ENCODE results near the gene ELL2.

ELL2 gene

DNA sequence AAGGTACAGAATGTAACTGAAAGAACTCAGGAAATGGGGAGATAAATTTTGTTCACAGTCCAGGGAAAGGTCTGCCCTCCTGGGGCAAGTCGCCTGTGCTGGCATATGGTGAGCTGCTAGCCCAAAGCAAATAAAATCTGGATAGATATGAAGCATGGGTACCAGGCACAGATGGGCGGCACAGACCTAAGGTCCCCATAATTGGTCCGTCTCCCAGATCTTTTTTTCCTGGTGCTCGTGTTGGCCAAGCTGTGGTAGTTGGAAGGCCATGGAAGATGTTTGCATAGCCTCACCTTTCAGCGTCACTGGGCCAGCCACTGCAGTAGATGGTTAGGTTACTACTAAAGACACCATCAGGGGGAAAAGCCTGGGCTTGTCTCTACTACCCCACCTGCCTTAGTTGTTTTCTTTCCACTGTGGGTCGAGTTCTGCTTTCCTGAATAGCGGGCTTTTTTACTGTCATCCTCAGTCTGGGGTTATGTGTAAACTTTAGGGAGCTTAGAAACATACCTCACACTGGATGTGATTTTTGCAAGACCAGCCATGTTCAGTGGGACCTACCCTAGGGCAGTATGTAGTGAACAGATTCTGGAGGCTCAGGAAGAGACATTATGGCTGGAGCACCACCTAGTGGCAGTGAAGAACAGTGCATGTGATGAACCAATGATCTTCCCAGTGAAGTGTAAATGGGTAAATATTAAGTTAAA is 114.9 kb downstream of the ELL2 start:
- Histone ChIP-seq H3K79me2 (ENCODE audit: control insufficient read depth, insufficient read depth, low read length) (no peaks in the 10 kb centered on the region), H3K27ac (ENCODE audit: low read depth, low read length) (no peak overlapping the region), H3K36me3 (ENCODE audit: control insufficient read depth, insufficient read depth, low read length) (no peaks in the 10 kb centered on the region), H3K4me1 (ENCODE audit: control insufficient read depth, low read depth, low read length) (no peaks in the 10 kb centered on the region), H2BK5ac (ENCODE audit: low read length) (no peak overlapping the region), H3K23ac (ENCODE audit: low read length) (no peak overlapping the region), H3K4me3 (ENCODE audit: low read length) (no peak overlapping the region), H3K79me1 (ENCODE audit: low read length) (no peaks in the 10 kb centered on the region), H2BK120ac (ENCODE audit: low read depth, low read length) (no peak overlapping the region), H3K4ac (ENCODE audit: low read depth, low read length) (no peak overlapping the region), H4K5ac (ENCODE audit: low read length) (no peak overlapping the region), H3K18ac (ENCODE audit: low read length) (no peak overlapping the region), H3K9ac (ENCODE audit: low read length) (no peak overlapping the region), H2AK5ac (ENCODE audit: low read length) (no peak overlapping the region), H2BK15ac (replicated peaks; ENCODE audit: low read depth) (no peak overlapping the region), H3K27me3 (ENCODE audit: insufficient read depth, low read length, poor library complexity) (no peaks in the 10 kb centered on the region), H3K4me2 (ENCODE audit: low read length) (no peak overlapping the region), H4K8ac (ENCODE audit: low read depth, low read length) (no peak overlapping the region), H3K56ac (ENCODE audit: low read length) (no peak overlapping the region)
- DNase-seq = peak; percentile 76
- WGBS (ENCODE audit: extremely low coverage, insufficient coverage, low lambda C conversion rate) = no CpG with 5 or more reads among the region's 7 CpGs

DNA sequence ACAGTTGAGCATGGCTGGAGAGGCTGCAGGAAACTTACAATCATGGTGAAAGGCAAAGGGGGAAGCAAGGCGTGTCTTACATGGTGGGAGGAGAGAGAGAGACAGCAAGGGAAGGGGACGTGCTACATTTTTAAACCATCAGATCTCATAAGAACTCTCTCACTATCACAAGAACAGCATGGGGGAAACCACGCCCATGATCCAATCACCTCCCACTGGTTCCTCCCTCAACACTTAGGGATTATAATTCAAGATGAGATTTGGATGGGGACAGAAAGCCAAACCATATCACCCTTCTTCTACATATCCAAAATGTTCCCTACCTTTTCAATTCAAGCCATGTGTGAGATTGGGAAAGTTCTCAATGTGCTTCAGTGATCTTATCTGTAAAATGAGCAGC is 116.3 kb downstream of the ELL2 start:
- H4K8ac ChIP-seq (ENCODE audit: low read depth, low read length) = no peak overlapping the region
- H2AK5ac ChIP-seq (ENCODE audit: low read length) = no peak overlapping the region
- no peak overlapping the region for H3K4me2 ChIP-seq (ENCODE audit: low read length)
- H3K4me3 ChIP-seq (ENCODE audit: low read length) = no peak overlapping the region
- H3K36me3 ChIP-seq (ENCODE audit: control insufficient read depth, insufficient read depth, low read length) = no peaks in the 10 kb centered on the region
- no peak overlapping the region for H3K56ac ChIP-seq (ENCODE audit: low read length)
- H3K79me1 ChIP-seq (ENCODE audit: low read length) = no peaks in the 10 kb centered on the region
- no peak overlapping the region for H2BK15ac ChIP-seq (replicated peaks; ENCODE audit: low read depth)
- no peak overlapping the region for H3K9ac ChIP-seq (ENCODE audit: low read length)
- H2BK5ac ChIP-seq (ENCODE audit: low read length) = no peak overlapping the region
- no peak overlapping the region for H4K5ac ChIP-seq (ENCODE audit: low read length)
- H3K18ac ChIP-seq (ENCODE audit: low read length) = no peak overlapping the region
- H3K79me2 ChIP-seq (ENCODE audit: control insufficient read depth, insufficient read depth, low read length) = no peaks in the 10 kb centered on the region
- no CpG with 5 or more reads among the region's 3 CpGs for WGBS (ENCODE audit: extremely low coverage, insufficient coverage, low lambda C conversion rate)
- no peak overlapping the region for H3K23ac ChIP-seq (ENCODE audit: low read length)
- no peak overlapping the region for H2BK120ac ChIP-seq (ENCODE audit: low read depth, low read length)
- no peaks in the 10 kb centered on the region for H3K4me1 ChIP-seq (ENCODE audit: control insufficient read depth, low read depth, low read length)
- no peak overlapping the region for H3K4ac ChIP-seq (ENCODE audit: low read depth, low read length)
- peak; percentile 74 for DNase-seq
- no peak overlapping the region for H3K27ac ChIP-seq (ENCODE audit: low read depth, low read length)
- H3K27me3 ChIP-seq (ENCODE audit: insufficient read depth, low read length, poor library complexity) = no peaks in the 10 kb centered on the region

DNA sequence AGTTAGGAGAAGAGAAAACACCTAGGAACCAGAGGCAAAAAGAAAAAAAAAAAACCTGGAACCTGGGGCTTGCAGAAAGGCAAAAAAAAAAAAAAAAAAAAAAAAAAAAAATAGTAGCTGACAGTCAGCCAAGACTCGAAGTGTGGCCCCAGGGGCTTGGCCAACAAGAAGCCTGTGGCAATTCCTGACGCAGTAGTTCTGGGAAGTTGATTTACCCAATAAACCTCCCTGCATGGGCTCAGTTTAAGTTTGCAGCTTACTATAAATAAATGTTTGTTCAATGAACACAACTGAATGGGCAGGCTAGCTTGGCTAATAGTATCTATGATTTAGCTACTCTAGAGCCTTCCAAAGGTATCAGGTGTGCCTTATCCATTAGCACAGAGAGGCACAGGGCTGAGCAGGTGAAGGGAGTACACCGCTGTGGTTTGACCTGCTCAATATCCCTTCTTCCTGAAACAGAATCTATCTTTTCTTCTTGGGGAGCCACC is 117.9 kb downstream of the ELL2 start:
- Histone ChIP-seq H2BK5ac (ENCODE audit: low read length) (no peak overlapping the region), H3K27me3 (ENCODE audit: insufficient read depth, low read length, poor library complexity) (no peaks in the 10 kb centered on the region), H2AK5ac (ENCODE audit: low read length) (no peak overlapping the region), H3K18ac (ENCODE audit: low read length) (no peak overlapping the region), H2BK15ac (replicated peaks; ENCODE audit: low read depth) (no peak overlapping the region), H4K8ac (ENCODE audit: low read depth, low read length) (no peak overlapping the region), H3K27ac (ENCODE audit: low read depth, low read length) (no peak overlapping the region), H3K79me1 (ENCODE audit: low read length) (no peaks in the 10 kb centered on the region), H3K4me2 (ENCODE audit: low read length) (no peak overlapping the region), H3K9ac (ENCODE audit: low read length) (no peak overlapping the region), H3K4me3 (ENCODE audit: low read length) (no peak overlapping the region), H3K4me1 (ENCODE audit: control insufficient read depth, low read depth, low read length) (no peaks in the 10 kb centered on the region), H2BK120ac (ENCODE audit: low read depth, low read length) (no peak overlapping the region), H3K36me3 (ENCODE audit: control insufficient read depth, insufficient read depth, low read length) (no peaks in the 10 kb centered on the region), H3K4ac (ENCODE audit: low read depth, low read length) (no peak overlapping the region), H3K79me2 (ENCODE audit: control insufficient read depth, insufficient read depth, low read length) (no peaks in the 10 kb centered on the region), H3K23ac (ENCODE audit: low read length) (no peak overlapping the region), H4K5ac (ENCODE audit: low read length) (no peak overlapping the region), H3K56ac (ENCODE audit: low read length) (no peak overlapping the region)
- no peak for DNase-seq
- WGBS (ENCODE audit: extremely low coverage, insufficient coverage, low lambda C conversion rate) = no CpG with 5 or more reads among the region's 3 CpGs

DNA sequence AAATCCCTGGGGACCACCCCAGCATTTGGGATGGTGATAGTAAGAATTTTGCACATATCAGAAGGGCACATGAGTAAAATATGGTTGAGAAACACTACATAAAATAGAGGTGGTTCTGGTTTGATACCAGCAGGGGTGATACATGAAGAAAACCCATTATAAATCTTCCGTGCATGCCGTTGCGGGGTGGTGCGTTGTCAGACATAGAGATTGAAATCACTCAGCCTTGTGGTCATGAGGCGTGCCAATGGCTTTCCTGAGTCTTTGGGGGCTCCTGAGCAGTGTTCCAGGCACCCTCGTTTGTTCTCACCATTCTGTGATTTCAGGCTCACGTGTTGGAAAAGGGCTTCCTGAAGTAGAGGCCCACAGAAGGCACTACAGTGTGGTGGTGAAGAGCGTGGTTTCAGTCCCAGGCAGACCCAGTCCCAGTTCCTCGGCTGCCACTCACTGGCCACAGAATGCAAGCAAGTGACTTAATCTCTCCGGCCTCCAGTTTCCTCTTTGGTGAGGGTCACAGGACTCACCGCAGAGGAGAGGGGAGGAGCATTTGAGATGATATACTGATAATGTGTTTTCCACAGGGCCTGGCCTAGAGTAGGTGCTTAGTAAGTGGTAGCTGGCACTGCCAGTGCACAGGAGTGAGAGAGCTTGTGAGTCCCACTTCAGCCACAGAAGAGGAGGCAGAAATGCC is 118.7 kb downstream of the ELL2 start:
- Histone ChIP-seq H3K4me2 (ENCODE audit: low read length) (no peak overlapping the region), H3K4me3 (ENCODE audit: low read length) (no peak overlapping the region), H3K36me3 (ENCODE audit: control insufficient read depth, insufficient read depth, low read length) (no peaks in the 10 kb centered on the region), H3K18ac (ENCODE audit: low read length) (no peak overlapping the region), H4K8ac (ENCODE audit: low read depth, low read length) (no peak overlapping the region), H2AK5ac (ENCODE audit: low read length) (no peak overlapping the region), H2BK5ac (ENCODE audit: low read length) (no peak overlapping the region), H2BK120ac (ENCODE audit: low read depth, low read length) (no peak overlapping the region), H3K4me1 (ENCODE audit: control insufficient read depth, low read depth, low read length) (no peaks in the 10 kb centered on the region), H4K5ac (ENCODE audit: low read length) (no peak overlapping the region), H3K27ac (ENCODE audit: low read depth, low read length) (no peak overlapping the region), H3K79me1 (ENCODE audit: low read length) (no peaks in the 10 kb centered on the region), H3K9ac (ENCODE audit: low read length) (no peak overlapping the region), H3K79me2 (ENCODE audit: control insufficient read depth, insufficient read depth, low read length) (no peaks in the 10 kb centered on the region), H3K23ac (ENCODE audit: low read length) (no peak overlapping the region), H3K56ac (ENCODE audit: low read length) (no peak overlapping the region), H3K4ac (ENCODE audit: low read depth, low read length) (no peak overlapping the region), H2BK15ac (replicated peaks; ENCODE audit: low read depth) (no peak overlapping the region), H3K27me3 (ENCODE audit: insufficient read depth, low read length, poor library complexity) (no peaks in the 10 kb centered on the region)
- peak; percentile 90 for DNase-seq
- no CpG with 5 or more reads among the region's 11 CpGs for WGBS (ENCODE audit: extremely low coverage, insufficient coverage, low lambda C conversion rate)

- Histone ChIP-seq H3K79me1 (ENCODE audit: low read length) (no peaks in the 10 kb centered on the region), H3K36me3 (ENCODE audit: control insufficient read depth, insufficient read depth, low read length) (no peaks in the 10 kb centered on the region), H3K56ac (ENCODE audit: low read length) (no peak overlapping the region), H3K9ac (ENCODE audit: low read length) (no peak overlapping the region), H3K27ac (ENCODE audit: low read depth, low read length) (no peak overlapping the region), H2BK5ac (ENCODE audit: low read length) (no peak overlapping the region), H3K4ac (ENCODE audit: low read depth, low read length) (no peak overlapping the region), H3K27me3 (ENCODE audit: insufficient read depth, low read length, poor library complexity) (no peaks in the 10 kb centered on the region), H3K4me2 (ENCODE audit: low read length) (no peak overlapping the region), H2BK15ac (replicated peaks; ENCODE audit: low read depth) (no peak overlapping the region), H3K79me2 (ENCODE audit: control insufficient read depth, insufficient read depth, low read length) (no peaks in the 10 kb centered on the region), H2BK120ac (ENCODE audit: low read depth, low read length) (no peak overlapping the region), H4K5ac (ENCODE audit: low read length) (no peak overlapping the region), H2AK5ac (ENCODE audit: low read length) (no peak overlapping the region), H3K4me3 (ENCODE audit: low read length) (no peak overlapping the region), H4K8ac (ENCODE audit: low read depth, low read length) (no peak overlapping the region), H3K23ac (ENCODE audit: low read length) (no peak overlapping the region), H3K4me1 (ENCODE audit: control insufficient read depth, low read depth, low read length) (no peaks in the 10 kb centered on the region), H3K18ac (ENCODE audit: low read length) (no peak overlapping the region)
- no CpG with 5 or more reads among the region's 8 CpGs for WGBS (ENCODE audit: extremely low coverage, insufficient coverage, low lambda C conversion rate)
- DNase-seq = no peak
Observed at GRCh38 chr5:95841914-95842812, 119.5 kb downstream of the ELL2 start.
